ENCODE data around the gene KMT2E. TPM values are rescaled to one million over a fixed set of nuclear protein-coding genes. Genes with fewer than 3 reads are reported as not detected.

The KMT2E gene
- total and polyA plus RNA-seq, 2 donors (not counting 3 experiments of a cell fraction or from before 2014, with no cell fraction given): 19.0 to 74.8 TPM

DNA sequence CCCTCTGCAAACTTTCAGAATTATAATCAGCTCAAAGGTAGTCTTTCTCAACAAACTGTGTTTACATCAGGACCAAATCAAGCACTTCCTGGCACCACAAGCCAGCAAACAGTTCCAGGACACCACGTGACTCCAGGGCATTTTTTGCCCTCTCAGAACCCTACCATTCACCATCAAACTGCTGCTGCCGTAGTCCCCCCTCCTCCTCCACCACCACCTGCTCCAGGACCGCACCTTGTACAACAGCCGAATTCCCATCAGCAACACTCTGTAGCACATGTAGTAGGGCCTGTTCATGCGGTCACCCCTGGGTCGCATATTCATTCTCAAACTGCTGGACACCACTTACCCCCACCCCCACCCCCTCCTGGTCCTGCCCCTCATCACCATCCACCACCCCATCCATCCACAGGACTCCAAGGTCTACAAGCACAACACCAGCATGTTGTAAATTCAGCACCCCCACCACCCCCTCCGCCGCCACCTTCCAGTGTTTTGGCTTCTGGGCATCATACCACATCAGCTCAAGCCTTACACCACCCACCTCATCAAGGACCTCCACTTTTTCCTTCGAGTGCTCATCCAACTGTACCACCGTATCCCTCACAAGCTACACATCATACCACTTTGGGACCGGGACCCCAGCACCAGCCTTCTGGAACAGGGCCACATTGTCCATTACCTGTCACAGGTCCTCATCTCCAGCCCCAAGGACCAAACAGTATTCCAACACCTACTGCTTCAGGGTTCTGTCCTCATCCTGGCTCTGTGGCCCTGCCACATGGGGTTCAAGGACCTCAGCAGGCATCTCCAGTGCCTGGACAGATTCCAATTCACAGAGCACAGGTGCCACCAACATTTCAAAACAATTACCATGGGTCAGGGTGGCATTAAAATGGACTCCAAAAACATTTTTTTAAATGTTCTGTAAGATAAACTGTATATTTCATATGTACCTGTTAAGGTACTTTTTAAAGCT lies 98.7 kb downstream of the KMT2E start:
- peaks cover 32 to 54% of the 10 kb centered on the region in 2 experiments for H3K36me3 ChIP-seq (ENCODE audit: control insufficient read depth in 2 of 2, extremely low read depth in 1 of 2, insufficient read depth in 2 of 2, low read length in 2 of 2)
- H3K27me3 ChIP-seq (ENCODE audit: control insufficient read depth in 2 of 2, insufficient read depth in 2 of 2, low read length in 2 of 2): no peaks in the 10 kb centered on the region
- H3K4me3 ChIP-seq (replicated peaks in 1 of 3; ENCODE audit: insufficient read depth in 1 of 3, low read depth in 1 of 3, low read length in 3 of 3): no peak overlapping the region
- no peak overlapping the region for H3K4me2 ChIP-seq (ENCODE audit: insufficient read depth, low read length)
- H2AFZ ChIP-seq (ENCODE audit: low read depth, low read length): no peak overlapping the region
- CTCF ChIA-PET: interaction anchor here (1.1 kb wide), 1 partner anchor 132 kb away, joined by 3 read pairs; no protein-coding TSS in a partner anchor
- FAIRE-seq (no peak), DNase-seq (ENCODE audit: low read depth, low spot score) (no peak)
- POLR2A ChIA-PET: no interaction called here
- TF ChIP-seq CTCF (IDR thresholded peaks at IDR 0.05; ENCODE audit: extremely low read depth in 1 of 2, insufficient read depth in 1 of 2, low read depth in 1 of 2, low read length in 2 of 2) (no peak), FOS (IDR thresholded peaks at IDR 0.05; ENCODE audit: borderline replicate concordance, insufficient read depth, low read length) (no peak), MYC (IDR thresholded peaks at IDR 0.05; ENCODE audit: low read depth, low read length) (no peak), EZH2 (IDR thresholded peaks at IDR 0.05; ENCODE audit: borderline replicate concordance, low read depth, low read length, severe bottlenecking) (no peak), MAX (IDR thresholded peaks at IDR 0.05; ENCODE audit: insufficient read depth, insufficient read length) (no peak), POLR2AphosphoS5 (IDR thresholded peaks at IDR 0.05; ENCODE audit: insufficient read depth, low read depth, low read length) (no peak), POLR2A (IDR thresholded peaks at IDR 0.05; ENCODE audit: low read depth, low read length) (no peak), GATA2 (IDR thresholded peaks at IDR 0.05; ENCODE audit: insufficient read depth, insufficient read length, low read depth, low read length) (no peak), JUN (IDR thresholded peaks at IDR 0.05; ENCODE audit: borderline replicate concordance, insufficient read depth, insufficient read length, low read depth) (no peak)
- H4K20me1 ChIP-seq (replicated peaks; ENCODE audit: control insufficient read depth, extremely low read depth, insufficient read depth, low read length): peaks cover 3% of the 10 kb centered on the region
- no peaks in the 10 kb centered on the region for H3K9me3 ChIP-seq (replicated peaks; ENCODE audit: control insufficient read depth, insufficient read depth, low read length)
- H3K4me1 ChIP-seq (ENCODE audit: control insufficient read depth, extremely low read depth, insufficient read depth, low read length): no peaks in the 10 kb centered on the region
- no peak overlapping the region for H3K27ac ChIP-seq (ENCODE audit: insufficient read depth, low read depth, low read length)
- dilution Hi-C loops (cut with MboI; ENCODE audit: extremely low pct_ligation_motif_present, low sequenced_read_pairs): no loop called here
- H3K9me1 ChIP-seq (replicated peaks; ENCODE audit: control insufficient read depth, extremely low read depth, insufficient read depth, low read length): no peaks in the 10 kb centered on the region
- BruUV-seq (replicated peaks): no TSS peak
- H3K9ac ChIP-seq (replicated peaks; ENCODE audit: extremely low read depth, insufficient read depth, low read length): no peak overlapping the region
- peaks cover 9% of the 10 kb centered on the region for H3K79me2 ChIP-seq (ENCODE audit: control insufficient read depth, insufficient read depth, low read length)
- intact Hi-C loops (cut with micrococcal nuclease): loop anchor here (10.0 kb wide), 1 partner anchor 222 kb away; no protein-coding TSS in a partner anchor

All from endothelial cell of umbilical vein (primary cell).